SK-N-MC (cell line): ENCODE data around the gene PDCD1.

Experiments
- DNase-seq: peaks from one replicate; pipeline ENCODE4 v3.0.0-alpha.2; 2011; ENCODE audit warnings: low read depth, low spot score
- H3K27ac ChIP-seq: fragments of 200-600 bp; sonication (generic); 2 replicates; pipeline ENCODE4 v1.5.1; 2016; ENCODE audit warnings: mixed run types
- H3K36me3 ChIP-seq: fragments of 200-600 bp; sonication (generic); 2 replicates; pipeline ENCODE4 v1.6.1; 2017; ENCODE audit warnings: antibody characterized with exemption, low read length, mixed read lengths; ENCODE audit not compliant: insufficient read depth
- H3K4me3 ChIP-seq: fragments of 200-600 bp; sonication (generic); 2 replicates; pipeline ENCODE4 v1.5.1; 2016
- H3K9ac ChIP-seq: fragments of 200-600 bp; sonication (generic); 2 replicates; pipeline ENCODE4 v1.8.0; 2017; ENCODE audit warnings: mixed run types, mixed read lengths; ENCODE audit not compliant: insufficient read length
- H3K9me3 ChIP-seq: fragments of 200-600 bp; sonication (generic); 2 replicates; pipeline ENCODE4 v1.6.1; 2017; ENCODE audit warnings: low read depth, mild to moderate bottlenecking, antibody characterized with exemption, low read length, moderate library complexity, mixed read lengths
- EZH2 ChIP-seq: fragments of 200-600 bp; sonication (generic); IDR thresholded peaks from one replicate; pipeline ENCODE4 v1.6.1; 2017; ENCODE audit warnings: antibody characterized with exemption
- FOXP2 ChIP-seq: optimal IDR thresholded peaks from 2 replicates; pipeline ENCODE3; 2011; ENCODE audit warnings: mild to moderate bottlenecking, moderate library complexity; ENCODE audit not compliant: insufficient read depth; ENCODE audit errors: extremely low read length, control extremely low read depth
- POLR2AphosphoS5 ChIP-seq: IDR thresholded peaks from 2 replicates; pipeline ENCODE4 v1.6.1; 2012; ENCODE audit warnings: mild to moderate bottlenecking, low read depth, low read length, borderline replicate concordance

PDCD1 gene

GRCh38 chr2:241885946-241886643, 27.4 kb upstream of the PDCD1 start:
- Histone ChIP-seq H3K9me3 (no peaks in the 10 kb centered on the region), H3K36me3 (peaks cover 34% of the 10 kb centered on the region), H3K9ac (peak overlapping the region; percentile 34), H3K4me3 (peak overlapping the region; percentile 75), H3K27ac (peak overlapping the region; percentile 90)
- TF ChIP-seq POLR2AphosphoS5: no peak
- no peak for TF ChIP-seq FOXP2
- TF ChIP-seq EZH2: no peak
- DNase-seq: no peak

- peak; percentile 64 for TF ChIP-seq POLR2AphosphoS5
- TF ChIP-seq EZH2: no peak
- TF ChIP-seq FOXP2: no peak
These were observed 26.7 kb upstream of the PDCD1 start for GRCh38 chr2:241885291-241885945.

GRCh38 chr2:241884951-241885290, 26.2 kb upstream of the PDCD1 start:
- Histone ChIP-seq H3K9me3 (no peaks in the 10 kb centered on the region), H3K9ac (no peak overlapping the region), H3K27ac (peak overlapping the region; percentile 90), H3K36me3 (peaks cover 34% of the 10 kb centered on the region), H3K4me3 (peak overlapping the region; percentile 75)
- TF ChIP-seq POLR2AphosphoS5 (no peak), EZH2 (no peak)
- no peak for DNase-seq

More at GRCh38 chr2:241885291-241885945, 26.7 kb upstream of the PDCD1 start:
- Histone ChIP-seq H3K4me3 (peak overlapping the region; percentile 75), H3K27ac (peak overlapping the region; percentile 90), H3K36me3 (peaks cover 34% of the 10 kb centered on the region), H3K9me3 (no peaks in the 10 kb centered on the region), H3K9ac (no peak overlapping the region)
- DNase-seq: peak; percentile 81

GRCh38 chr2:241882091-241882625, 23.5 kb upstream of the PDCD1 start:
- TF ChIP-seq FOXP2 (no peak), POLR2AphosphoS5 (no peak), EZH2 (no peak)
- Histone ChIP-seq H3K4me3 (peak overlapping the region; percentile 88), H3K36me3 (peaks cover 16% of the 10 kb centered on the region), H3K27ac (peak overlapping the region; percentile 96), H3K9me3 (no peaks in the 10 kb centered on the region), H3K9ac (peak overlapping the region; percentile 73)
- no peak for DNase-seq

GRCh38 chr2:241880311-241881073, 21.8 kb upstream of the PDCD1 start:
- DNase-seq: no peak

GRCh38 chr2:241879326-241879725, 20.6 kb upstream of the PDCD1 start:
- H3K4me3 ChIP-seq: no peak overlapping the region
- H3K27ac ChIP-seq: no peak overlapping the region
- no peaks in the 10 kb centered on the region for H3K9me3 ChIP-seq
- H3K36me3 ChIP-seq: peaks cover 4% of the 10 kb centered on the region
- TF ChIP-seq FOXP2: no peak
- no peak for TF ChIP-seq POLR2AphosphoS5
- no peak for TF ChIP-seq EZH2
- no peak for DNase-seq
- no peak overlapping the region for H3K9ac ChIP-seq

More at GRCh38 chr2:241880311-241881073, 21.8 kb upstream of the PDCD1 start:
- Histone ChIP-seq H3K27ac (peak overlapping the region; percentile 84), H3K9me3 (no peaks in the 10 kb centered on the region), H3K9ac (peak overlapping the region; percentile 65), H3K4me3 (peak overlapping the region; percentile 88), H3K36me3 (peaks cover 10% of the 10 kb centered on the region)
- TF ChIP-seq EZH2: no peak
- no peak for TF ChIP-seq FOXP2
- TF ChIP-seq POLR2AphosphoS5: no peak

- Histone ChIP-seq H3K27ac (no peak overlapping the region), H3K9ac (no peak overlapping the region), H3K4me3 (no peak overlapping the region), H3K9me3 (no peaks in the 10 kb centered on the region), H3K36me3 (no peaks in the 10 kb centered on the region)
- DNase-seq: no peak
- no peak for TF ChIP-seq FOXP2
- TF ChIP-seq POLR2AphosphoS5: no peak
- TF ChIP-seq EZH2: no peak
These were observed 19.6 kb upstream of the PDCD1 start for GRCh38 chr2:241877989-241878970.
